ENCODE measurements around the gene JAKMIP1. TPM values are rescaled to one million over a fixed set of nuclear protein-coding genes. Genes with fewer than 3 reads are reported as not detected.

The JAKMIP1 gene
- total RNA-seq, 4 donors from 2014 or later: not detected

- WGBS, 2 donors: 36 to 45% methylated on average over 6 of the region's 6 CpGs
- H3K4me3 ChIP-seq (ENCODE audit: low read depth, poor library complexity, severe bottlenecking): no peak overlapping the region
- intact Hi-C loops (cut with DNase I; ENCODE audit: low total_unique reads): no loop called here
- DNase-seq (ENCODE audit: low spot score in 2 of 2): peak in 1 of 2 donors; percentile 77
- TF ChIP-seq CTCF (IDR thresholded peaks at IDR 0.05) (no peak), POLR2A (IDR thresholded peaks at IDR 0.05) (no peak)
Measured at GRCh38 chr4:6198278-6198677, 2.1 kb downstream of the JAKMIP1 start.

GRCh38 chr4:6197433-6198174 lies 2.7 kb downstream of the JAKMIP1 start:
- TF ChIP-seq POLR2A (IDR thresholded peaks at IDR 0.05) (no peak), CTCF (IDR thresholded peaks at IDR 0.05) (no peak)
- WGBS, 2 donors: 65 to 74% methylated on average over 8 to 9 of the region's 9 CpGs
- peak in 1 of 2 donors; percentile 36 for DNase-seq (ENCODE audit: low spot score in 2 of 2)
- H3K4me3 ChIP-seq (ENCODE audit: low read depth, poor library complexity, severe bottlenecking): no peak overlapping the region
- intact Hi-C loops (cut with DNase I; ENCODE audit: low total_unique reads): no loop called here

GRCh38 chr4:6196871-6197270 lies 3.5 kb downstream of the JAKMIP1 start:
- no peak for TF ChIP-seq POLR2A (IDR thresholded peaks at IDR 0.05)
- no peak for TF ChIP-seq CTCF (IDR thresholded peaks at IDR 0.05)
- DNase-seq (ENCODE audit: low spot score in 2 of 2): no peak
- WGBS, 2 donors: 84 to 85% methylated on average over 11 of the region's 11 CpGs
- intact Hi-C loops (cut with DNase I; ENCODE audit: low total_unique reads): no loop called here
- no peak overlapping the region for H3K4me3 ChIP-seq (ENCODE audit: low read depth, poor library complexity, severe bottlenecking)

GRCh38 chr4:6196324-6196723 lies 4.0 kb downstream of the JAKMIP1 start:
- peak in 1 of 2 donors; percentile 70 for DNase-seq (ENCODE audit: low spot score in 2 of 2)
- TF ChIP-seq CTCF (IDR thresholded peaks at IDR 0.05) (no peak), POLR2A (IDR thresholded peaks at IDR 0.05) (no peak)
- no peak overlapping the region for H3K4me3 ChIP-seq (ENCODE audit: low read depth, poor library complexity, severe bottlenecking)
- intact Hi-C loops (cut with DNase I; ENCODE audit: low total_unique reads): no loop called here
- 76 to 86% methylated on average over 8 of the region's 8 CpGs for WGBS, 2 donors

- 55% methylated on average over 12 of the region's 12 CpGs for WGBS, 2 donors
- peak in 1 of 2 donors; percentile 63 for DNase-seq (ENCODE audit: low spot score in 2 of 2)
- TF ChIP-seq CTCF (IDR thresholded peaks at IDR 0.05) (no peak), POLR2A (IDR thresholded peaks at IDR 0.05) (no peak)
- intact Hi-C loops (cut with DNase I; ENCODE audit: low total_unique reads): no loop called here
- H3K4me3 ChIP-seq (ENCODE audit: low read depth, poor library complexity, severe bottlenecking): no peak overlapping the region
Measured at GRCh38 chr4:6195602-6196319, 4.6 kb downstream of the JAKMIP1 start.

All from lower leg skin (tissue), 4 donors.